GM21515 (cell line): ENCODE measurements around the gene GPR35.

Experiments
- ATAC-seq: cut with Tn5 transposase; IDR thresholded peaks from one replicate; pipeline ENCODE4 v1.9.1; 2021; ENCODE audit not compliant: unreplicated experiment

GPR35 gene

GRCh38 chr2:240622531-240623235, 2.6 kb upstream of the GPR35 start:
- ATAC-seq, result no peak

- no peak for ATAC-seq
Observed at GRCh38 chr2:240623531-240624010, 1.7 kb upstream of the GPR35 start.

GRCh38 chr2:240624011-240624949, 1.0 kb upstream of the GPR35 start:
- no peak for ATAC-seq

GRCh38 chr2:240626531-240627300, 1.4 kb downstream of the GPR35 start:
- no peak for ATAC-seq

GRCh38 chr2:240627736-240628506, 2.6 kb downstream of the GPR35 start:
- no peak for ATAC-seq

GRCh38 chr2:240628507-240628807, 3.2 kb downstream of the GPR35 start:
- no peak for ATAC-seq

GRCh38 chr2:240628808-240629618, 3.7 kb downstream of the GPR35 start:
- ATAC-seq, result no peak

GRCh38 chr2:240629619-240629967, 4.3 kb downstream of the GPR35 start:
- ATAC-seq, result no peak

GRCh38 chr2:240629968-240630770, 4.9 kb downstream of the GPR35 start:
- ATAC-seq, result no peak

GRCh38 chr2:240630771-240631547, 5.7 kb downstream of the GPR35 start:
- no peak for ATAC-seq

GRCh38 chr2:240631548-240632305, 6.4 kb downstream of the GPR35 start:
- ATAC-seq, result no peak

GRCh38 chr2:240632306-240632721, 7.0 kb downstream of the GPR35 start:
- no peak for ATAC-seq

GRCh38 chr2:240635121-240635997, 10.1 kb downstream of the GPR35 start:
- ATAC-seq, result no peak

- ATAC-seq, result no peak
Observed at GRCh38 chr2:240635998-240636547, 10.8 kb downstream of the GPR35 start.

GRCh38 chr2:240636563-240637115, 11.4 kb downstream of the GPR35 start:
- ATAC-seq, result no peak
